Umbilical cord (tissue), 2 donors: ENCODE measurements around the gene CES3. TPM values are rescaled to one million over a fixed set of nuclear protein-coding genes. Genes with fewer than 3 reads are reported as not detected.
"Not testable (repeated sequence)": the region's sequence is repeated elsewhere in the genome, so short reads cannot be mapped to it uniquely, and the experiment has no call there.

Source experiments
- DNase-seq: peaks from one replicate; pipeline ENCODE4 v3.0.0-alpha.2; 2015; ENCODE audit warnings: low spot score
- total RNA-seq: library from RNA; depleted of rRNA; stranded (reverse); fragments of >200 nt; gene quantifications from one replicate; pipeline ENCODE4 v1.2.3, GENCODE V29; 2014; ENCODE audit warnings: low replicate concordance; ENCODE audit not compliant: insufficient read depth

The CES3 gene
- total RNA-seq, 1 donor from 2014 or later = 3.4 TPM

DNA sequence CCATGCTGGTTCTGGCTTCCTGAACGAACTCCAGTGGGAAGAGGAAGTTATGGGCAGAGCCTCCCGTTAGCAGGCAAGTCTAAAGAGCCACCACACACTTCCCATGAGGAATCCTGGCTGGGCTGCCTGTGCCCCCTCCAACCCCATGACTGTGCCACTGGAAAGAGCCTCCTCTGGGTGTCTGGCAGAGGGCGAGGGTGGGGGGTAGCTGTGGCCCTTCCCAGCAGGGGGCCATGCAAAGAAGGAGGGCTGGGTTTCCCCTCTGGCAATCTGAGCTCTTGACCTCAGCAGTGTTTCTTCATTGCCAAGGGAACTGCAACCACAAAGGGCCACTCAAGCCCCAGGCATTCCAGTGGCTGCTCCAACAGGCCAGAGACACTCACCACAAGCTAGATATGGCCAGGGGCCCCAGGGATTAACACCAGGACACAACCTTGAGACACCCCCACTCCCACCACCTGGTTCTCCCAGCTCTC, 34.1 kb upstream of the CES3 start:
- DNase-seq = no peak

GRCh38 chr16:66927918-66928649, 33.0 kb upstream of the CES3 start:
- no peak for DNase-seq

DNA sequence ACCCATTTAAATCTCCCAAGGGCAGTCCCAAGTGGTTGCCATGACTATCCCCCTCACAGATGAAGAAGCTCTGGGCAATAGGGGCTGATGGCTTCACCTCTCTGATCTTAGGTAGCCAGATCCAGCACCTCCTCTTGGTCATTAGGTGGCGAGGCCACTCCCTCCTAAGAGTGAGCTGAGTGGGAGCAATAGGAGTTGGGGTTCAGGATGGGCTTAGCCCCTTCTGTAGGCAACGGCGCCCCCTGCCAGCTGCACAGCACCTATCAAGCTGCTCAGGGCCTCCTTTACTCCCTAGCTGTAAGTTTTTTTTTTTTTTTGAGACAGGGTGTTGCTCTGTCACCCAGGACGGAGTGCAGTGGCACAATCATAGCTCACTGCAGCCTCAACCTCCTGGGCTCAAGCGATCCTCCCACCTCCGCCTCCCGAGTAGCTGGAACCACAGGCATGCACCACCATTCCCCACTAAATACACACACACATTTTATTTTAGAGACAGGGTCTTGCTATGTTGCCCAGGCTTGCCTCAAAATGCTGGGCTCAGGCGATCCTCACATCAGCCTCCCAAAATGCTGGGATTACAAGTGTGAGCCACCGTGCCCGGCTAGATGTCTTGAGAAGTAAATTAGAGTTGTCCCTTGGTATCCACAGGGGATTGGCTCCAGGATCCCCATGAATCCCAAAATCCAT, 32.2 kb upstream of the CES3 start:
- DNase-seq = no peak

DNA sequence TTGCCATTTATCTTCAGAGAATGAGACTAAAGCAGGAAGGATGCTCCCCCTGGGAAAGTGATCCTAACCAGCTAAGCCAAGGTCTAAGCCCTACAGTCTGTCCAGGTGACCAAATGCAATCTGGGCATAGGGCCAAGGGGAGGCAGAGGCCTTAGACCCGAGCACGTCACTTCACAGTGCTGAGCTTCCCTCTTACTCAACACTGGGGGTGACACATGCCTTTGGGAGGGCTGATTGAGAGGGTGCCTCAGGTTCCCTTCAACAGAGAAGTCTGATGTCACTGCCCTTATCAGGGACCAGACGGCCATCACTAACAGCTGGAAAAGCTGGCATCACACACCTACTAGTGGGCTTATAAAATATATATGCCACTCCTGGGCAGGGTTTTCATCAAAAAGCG, 30.9 kb upstream of the CES3 start:
- no peak for DNase-seq

DNA sequence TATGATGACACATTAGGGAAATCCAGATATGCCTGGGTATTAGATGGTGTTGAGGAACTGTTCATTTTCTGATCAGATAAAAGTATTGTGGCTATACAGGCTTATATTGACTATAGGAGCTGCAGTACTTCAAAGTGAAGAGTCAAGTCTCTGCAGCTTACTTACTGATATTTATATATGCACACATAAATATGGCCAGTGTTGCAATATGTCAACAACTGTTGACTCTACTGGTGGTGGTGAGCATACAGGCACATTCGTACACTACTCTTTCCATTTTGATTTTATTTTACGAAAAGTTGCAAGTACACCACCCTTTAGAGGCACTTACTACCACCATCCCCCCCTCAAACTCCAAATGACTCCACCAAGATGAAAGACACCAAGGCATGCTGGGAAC, 29.4 kb upstream of the CES3 start:
- no peak for DNase-seq

DNA sequence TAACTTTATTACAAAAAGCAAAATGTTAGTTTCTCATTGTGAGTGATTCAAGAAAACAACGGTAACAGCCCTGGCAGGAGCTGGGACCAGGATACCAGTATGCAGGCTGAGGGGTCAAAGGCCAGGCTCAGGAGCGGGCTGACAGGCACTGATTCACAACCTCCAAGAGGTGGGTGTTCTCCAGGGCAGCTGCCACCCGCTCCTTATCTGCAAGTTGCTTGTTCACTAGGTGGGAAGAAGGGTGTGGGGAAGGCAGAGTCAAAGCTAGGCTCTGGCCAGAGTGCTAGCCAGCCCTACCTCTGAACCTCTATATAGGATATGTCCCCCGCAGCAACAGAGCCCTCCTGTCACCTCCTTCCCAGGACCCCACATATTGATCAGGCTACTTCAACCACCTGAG, 29.0 kb upstream of the CES3 start:
- DNase-seq = no peak

DNA sequence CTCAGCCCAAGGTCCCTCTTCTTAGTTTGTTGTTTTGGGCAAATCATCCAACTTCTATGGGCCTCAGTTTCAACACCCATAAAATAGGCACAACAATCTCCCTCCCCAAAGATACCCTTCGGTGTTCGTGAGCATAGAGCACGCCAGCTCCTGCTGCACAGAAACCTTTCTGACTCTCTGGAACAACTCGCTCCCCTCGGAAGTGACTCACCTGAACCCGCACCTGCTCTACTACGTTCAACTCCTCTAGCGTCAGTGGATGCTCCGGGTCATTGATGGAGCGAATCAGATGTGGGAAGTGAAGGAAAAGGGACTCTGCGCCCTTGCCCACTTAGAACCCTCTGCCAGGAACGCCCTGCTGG, 27.3 kb upstream of the CES3 start:
- no peak for DNase-seq

GRCh38 chr16:66934138-66934838, 26.8 kb upstream of the CES3 start, which contains the start of gene CIAO2B:
Gene CIAO2B, minus strand, starts transcription at chr16:66934402. Its CDS starts 38 bp downstream, at chr16:66934364.
- DNase-seq = peak; percentile 85

GRCh38 chr16:66934839-66935313, 26.2 kb upstream of the CES3 start:
- not testable (repeated sequence) for DNase-seq

DNA sequence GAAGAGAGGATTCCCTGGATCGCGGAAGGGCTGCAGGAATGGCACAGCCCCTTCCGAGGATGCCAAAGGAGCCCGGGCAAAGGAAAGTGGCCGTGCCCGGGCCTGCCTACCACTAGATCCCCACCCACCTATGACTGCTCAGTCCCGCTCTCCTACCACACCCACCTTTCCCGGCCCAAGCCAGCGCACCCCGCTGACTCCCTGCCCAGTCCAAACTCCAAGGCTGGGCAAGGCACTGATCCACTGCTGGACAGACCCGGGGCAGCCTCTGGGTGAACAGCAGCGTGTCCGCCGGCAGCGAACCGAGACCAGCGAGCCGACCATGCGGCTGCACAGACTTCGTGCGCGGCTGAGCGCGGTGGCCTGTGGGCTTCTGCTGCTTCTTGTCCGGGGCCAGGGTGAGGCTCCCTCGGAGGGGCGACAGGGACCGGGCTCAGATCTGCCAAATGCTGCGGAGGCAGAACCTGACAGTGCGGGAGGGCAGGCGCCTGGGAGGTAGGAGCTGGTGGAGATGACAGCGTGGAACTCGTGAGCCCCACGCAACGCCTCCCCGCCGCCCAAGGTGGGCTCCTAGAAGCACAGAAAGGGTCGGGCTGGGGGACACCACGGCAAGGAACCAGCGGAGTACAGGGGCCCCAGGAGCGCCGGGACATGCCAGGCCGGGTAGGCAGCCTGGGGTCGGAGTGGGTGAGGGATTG, 25.6 kb upstream of the CES3 start, which contains the start of gene CES2:
CES2 (plus strand) TSS at position 203 of the 698 bp plus-strand sequence; CDS start at position 323, 120 bp downstream.
- peak; percentile 33 for DNase-seq

- no peak for DNase-seq
Observed at GRCh38 chr16:66936462-66936861, 24.6 kb upstream of the CES3 start.

DNA sequence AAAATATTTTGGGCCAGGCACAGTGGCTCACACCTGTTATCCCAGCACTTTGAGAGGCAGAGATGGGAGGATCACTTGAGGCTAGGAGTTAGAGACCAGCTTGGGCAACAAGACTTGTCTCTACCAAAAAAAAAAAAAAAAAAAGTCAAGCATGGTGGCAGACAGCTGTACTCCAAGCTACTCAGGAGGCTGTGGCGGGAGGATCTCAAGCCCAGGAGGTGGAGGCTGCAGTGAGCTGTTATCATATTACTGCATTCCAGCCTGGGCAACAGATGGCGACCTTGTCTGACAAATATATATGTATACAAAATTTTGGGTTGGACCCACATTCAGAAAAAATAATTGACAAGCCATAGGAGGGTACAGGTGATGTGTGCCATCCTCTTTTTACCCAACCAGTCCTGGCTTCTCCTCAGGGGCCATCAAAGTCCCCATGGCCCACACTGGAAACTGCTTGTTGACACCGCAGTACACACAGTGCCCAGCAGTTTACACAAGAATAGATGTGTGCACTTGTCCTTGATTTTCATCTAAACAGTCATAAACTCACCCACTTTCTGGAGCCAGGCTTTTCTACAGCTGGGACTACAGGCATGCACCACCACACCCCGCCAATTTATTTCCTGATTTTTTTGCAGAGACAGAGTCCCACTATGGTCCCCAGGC, 24.0 kb upstream of the CES3 start:
- DNase-seq = no peak

DNA sequence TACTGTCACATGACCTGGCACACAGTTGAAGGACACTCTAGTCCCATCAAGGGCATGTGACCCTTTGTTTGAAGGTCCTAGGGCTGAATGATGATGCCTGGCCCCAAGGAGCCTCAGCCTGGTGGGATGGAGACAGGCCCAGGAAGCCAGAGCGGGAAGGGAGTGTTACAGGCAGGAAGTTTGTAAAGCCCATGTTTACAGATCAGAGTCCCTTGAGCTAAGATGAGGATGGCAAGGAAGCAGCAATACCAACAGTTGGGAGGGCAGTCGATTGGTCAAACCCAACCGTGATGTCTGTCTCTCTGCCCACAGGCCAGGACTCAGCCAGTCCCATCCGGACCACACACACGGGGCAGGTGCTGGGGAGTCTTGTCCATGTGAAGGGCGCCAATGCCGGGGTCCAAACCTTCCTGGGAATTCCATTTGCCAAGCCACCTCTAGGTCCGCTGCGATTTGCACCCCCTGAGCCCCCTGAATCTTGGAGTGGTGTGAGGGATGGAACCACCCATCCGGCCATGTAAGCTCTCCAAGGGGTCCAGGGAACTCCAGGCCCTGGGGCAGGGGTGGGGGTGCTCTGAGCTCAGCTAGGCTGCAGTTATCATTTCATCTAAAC, 23.2 kb upstream of the CES3 start:
- DNase-seq = no peak

DNA sequence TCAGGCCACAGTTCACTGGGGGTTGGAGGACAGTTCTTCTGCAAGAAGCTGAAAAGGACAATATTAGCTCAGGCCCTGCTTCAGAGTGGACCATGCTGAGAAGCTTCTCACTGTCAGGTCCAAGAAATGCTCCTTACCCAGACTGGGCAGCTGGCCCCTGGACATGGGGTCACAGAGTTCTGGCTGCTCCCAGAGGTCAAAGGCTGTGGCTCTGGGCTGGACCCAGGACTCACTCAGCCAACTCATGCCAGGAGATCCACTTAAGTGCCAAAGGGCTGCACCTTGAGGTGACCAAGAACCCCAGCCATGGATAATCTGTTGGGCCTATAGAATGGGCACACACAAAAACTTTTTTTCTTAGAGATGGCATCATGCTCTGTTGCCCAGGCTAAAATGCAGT, 21.7 kb upstream of the CES3 start:
- DNase-seq = no peak

DNA sequence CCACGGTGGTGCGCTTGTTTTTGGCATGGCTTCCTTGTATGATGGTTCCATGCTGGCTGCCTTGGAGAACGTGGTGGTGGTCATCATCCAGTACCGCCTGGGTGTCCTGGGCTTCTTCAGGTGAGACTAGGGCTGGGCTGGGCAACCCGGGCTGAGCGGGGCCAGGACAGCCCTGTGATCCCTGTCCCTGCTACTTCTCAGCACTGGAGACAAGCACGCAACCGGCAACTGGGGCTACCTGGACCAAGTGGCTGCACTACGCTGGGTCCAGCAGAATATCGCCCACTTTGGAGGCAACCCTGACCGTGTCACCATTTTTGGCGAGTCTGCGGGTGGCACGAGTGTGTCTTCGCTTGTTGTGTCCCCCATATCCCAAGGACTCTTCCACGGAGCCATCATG, 20.8 kb upstream of the CES3 start:
- DNase-seq = no peak

DNA sequence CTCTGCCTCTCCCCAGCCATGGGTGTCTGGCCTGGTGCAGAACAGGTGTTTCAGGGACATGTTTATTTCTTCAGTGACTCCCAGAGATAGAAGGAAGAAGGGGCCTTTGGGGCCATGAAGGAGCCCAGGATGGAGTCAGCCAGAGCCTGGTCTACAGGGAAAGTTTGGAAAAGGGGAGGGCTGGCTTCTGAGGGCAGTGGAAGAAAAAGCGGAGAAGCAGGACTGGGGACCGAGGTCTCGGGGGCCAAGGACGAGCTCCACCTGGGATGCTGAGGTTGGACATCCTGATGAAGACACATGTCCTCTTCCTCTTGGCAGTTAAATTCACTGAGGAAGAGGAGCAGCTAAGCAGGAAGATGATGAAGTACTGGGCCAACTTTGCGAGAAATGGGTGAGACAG, 18.1 kb upstream of the CES3 start:
- DNase-seq = no peak

GRCh38 chr16:66943426-66944053, 17.5 kb upstream of the CES3 start:
- DNase-seq = no peak

GRCh38 chr16:66944054-66944441, 17.0 kb upstream of the CES3 start:
- DNase-seq = no peak

- DNase-seq = not testable (repeated sequence)
Observed at GRCh38 chr16:66944971-66945370, 16.1 kb upstream of the CES3 start.

DNA sequence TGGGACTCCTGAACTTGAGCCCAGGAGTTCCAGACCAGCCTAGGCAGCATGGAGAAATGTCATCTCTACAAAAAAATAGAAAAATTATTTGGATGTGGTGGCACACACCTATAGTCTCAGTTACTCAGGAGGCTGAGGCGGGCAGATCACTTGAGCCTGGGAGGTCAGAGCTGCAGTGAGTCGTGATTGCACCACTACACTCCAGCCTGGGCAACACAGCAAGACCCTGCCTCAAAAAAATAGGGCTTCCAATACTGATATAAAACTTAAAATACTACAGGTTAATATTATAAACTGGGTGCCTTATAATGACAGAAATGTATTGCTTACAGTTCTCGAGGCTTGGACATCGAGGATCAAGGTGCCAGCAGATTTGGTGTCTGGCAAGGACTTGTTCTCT, 15.1 kb upstream of the CES3 start:
- DNase-seq = no peak
